Measurements from ENCODE around the gene RBL2. TPM values are rescaled to one million over a fixed set of nuclear protein-coding genes. Genes with fewer than 3 reads are reported as not detected.

The RBL2 gene
- polyA plus RNA-seq, 1 donor from 2014 or later = 146 TPM

Small RNA genes lying within 50 kb of the gene (small RNA-seq; reads per million reads assigned to genes)
- gene RNU6-1153P = 0 reads per million in 3 experiments

Other genes with a start within 250 kb of the RBL2 start
- gene AKTIP, start 68.7 kb downstream of the RBL2 start, polyA plus RNA-seq = 68.6 and 73.7 TPM in 2 replicates

All from neural cell (in vitro differentiated cells).